ENCODE results near the gene CHAD.

CHAD gene

GRCh38 chr17:50448643-50449042 lies 20.0 kb downstream of the CHAD start:
- no peak for TF ChIP-seq YY1 (IDR thresholded peaks at IDR 0.05; ENCODE audit: low read depth)
- no peak for TF ChIP-seq ZBTB7A (IDR thresholded peaks at IDR 0.05; ENCODE audit: low read depth)
- no peak for TF ChIP-seq CEBPB (IDR thresholded peaks at IDR 0.05)
- no peak for TF ChIP-seq MAX (IDR thresholded peaks at IDR 0.05)
- TF ChIP-seq TEAD4 (IDR thresholded peaks at IDR 0.05), result no peak
- no peak for TF ChIP-seq CREB1 (IDR thresholded peaks at IDR 0.05; ENCODE audit: low read depth)

GRCh38 chr17:50447870-50448595 lies 20.6 kb downstream of the CHAD start:
- TF ChIP-seq FOXM1 (IDR thresholded peaks at IDR 0.05; ENCODE audit: borderline replicate concordance, low read depth) (no peak), NFIC (IDR thresholded peaks at IDR 0.05) (no peak), MAX (IDR thresholded peaks at IDR 0.05) (no peak), ZBTB7A (IDR thresholded peaks at IDR 0.05; ENCODE audit: low read depth) (no peak), YY1 (IDR thresholded peaks at IDR 0.05; ENCODE audit: low read depth) (no peak), EGR1 (IDR thresholded peaks at IDR 0.05) (no peak), CEBPB (IDR thresholded peaks at IDR 0.05) (no peak), TEAD4 (IDR thresholded peaks at IDR 0.05) (no peak), RAD21 (IDR thresholded peaks at IDR 0.05; ENCODE audit: low read depth) (no peak), USF1 (IDR thresholded peaks at IDR 0.05) (no peak)

GRCh38 chr17:50445730-50446325 lies 22.9 kb downstream of the CHAD start:
- no peak for TF ChIP-seq RAD21 (IDR thresholded peaks at IDR 0.05; ENCODE audit: low read depth)
- TF ChIP-seq REST (IDR thresholded peaks at IDR 0.05; ENCODE audit: low read depth), result no peak
- TF ChIP-seq CEBPB (IDR thresholded peaks at IDR 0.05), result no peak
- TF ChIP-seq EGR1 (IDR thresholded peaks at IDR 0.05), result no peak
- TF ChIP-seq USF1 (IDR thresholded peaks at IDR 0.05), result no peak
- TF ChIP-seq MAX (IDR thresholded peaks at IDR 0.05), result no peak
- no peak for TF ChIP-seq TCF12 (IDR thresholded peaks at IDR 0.05; ENCODE audit: low read depth)
- TF ChIP-seq FOXM1 (IDR thresholded peaks at IDR 0.05; ENCODE audit: borderline replicate concordance, low read depth), result no peak
- no peak for TF ChIP-seq TAF1 (IDR thresholded peaks at IDR 0.05; ENCODE audit: low read depth)

- TF ChIP-seq USF1 (IDR thresholded peaks at IDR 0.05) (no peak), EP300 (IDR thresholded peaks at IDR 0.05; ENCODE audit: borderline replicate concordance) (no peak), TCF12 (IDR thresholded peaks at IDR 0.05; ENCODE audit: low read depth) (no peak), CEBPB (IDR thresholded peaks at IDR 0.05) (no peak), FOXM1 (IDR thresholded peaks at IDR 0.05; ENCODE audit: borderline replicate concordance, low read depth) (no peak), YY1 (IDR thresholded peaks at IDR 0.05; ENCODE audit: low read depth) (no peak), MAX (IDR thresholded peaks at IDR 0.05) (no peak), REST (IDR thresholded peaks at IDR 0.05; ENCODE audit: low read depth) (no peak), EGR1 (IDR thresholded peaks at IDR 0.05) (no peak), TEAD4 (IDR thresholded peaks at IDR 0.05) (no peak), ZBTB7A (IDR thresholded peaks at IDR 0.05; ENCODE audit: low read depth) (no peak), CREB1 (IDR thresholded peaks at IDR 0.05; ENCODE audit: low read depth) (no peak), RAD21 (IDR thresholded peaks at IDR 0.05; ENCODE audit: low read depth) (no peak), TAF1 (IDR thresholded peaks at IDR 0.05; ENCODE audit: low read depth) (no peak), NFIC (IDR thresholded peaks at IDR 0.05) (no peak)
Observed at GRCh38 chr17:50444841-50445715, 23.6 kb downstream of the CHAD start.
